GM12875 (cell line): ENCODE measurements around the gene UBL5.

Experiments used
- H3K4me3 ChIP-seq: one replicate; pipeline ENCODE4 v1.5.1; 2011; ENCODE audit warnings: low read depth, low read length, control low read depth
- TF ChIP-seq, protein P1 (sequence below): IDR thresholded peaks from 2 replicates; pipeline ENCODE4 v1.5.1; 2011; ENCODE audit warnings: low read depth, mild to moderate bottlenecking, control low read depth, inconsistent platforms, low read length, moderate library complexity, borderline replicate concordance; ENCODE audit not compliant: insufficient read depth

Gene UBL5

DNA sequence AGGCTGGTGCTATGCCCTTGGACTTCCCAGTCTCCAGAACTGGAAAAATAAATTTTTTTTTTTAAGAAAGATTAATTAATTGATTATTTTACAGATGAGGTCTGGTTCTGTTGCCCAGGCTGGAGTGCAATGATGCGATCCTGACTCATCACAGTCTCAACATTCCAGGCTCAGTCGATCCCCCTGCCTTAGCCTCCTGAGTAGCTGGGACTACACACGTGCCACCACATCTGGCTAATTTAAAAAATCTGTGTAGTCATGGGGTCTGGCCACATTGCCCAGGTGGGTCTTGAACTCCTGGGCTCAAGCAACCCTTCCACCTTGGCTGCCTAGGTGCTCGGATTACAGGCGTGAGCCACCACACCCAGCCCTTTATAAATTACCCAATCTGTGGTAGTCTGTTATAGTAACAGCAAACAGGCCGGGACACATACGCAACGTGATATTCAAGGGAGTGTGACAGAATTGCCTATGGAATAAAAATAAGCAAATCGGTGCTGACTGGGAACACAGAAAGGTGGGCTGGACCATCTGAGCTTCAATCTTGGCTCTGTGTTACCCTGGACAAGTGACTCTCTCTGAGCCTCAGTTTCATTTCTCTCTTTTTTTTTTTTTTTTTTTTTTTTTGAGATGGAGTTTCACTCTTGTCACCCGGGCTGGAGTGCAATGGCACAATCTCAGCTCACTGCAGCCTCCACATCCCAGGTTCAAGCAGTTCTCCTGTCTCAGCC, 50.2 kb downstream of the UBL5 start:
- TF ChIP-seq, protein P1, sequence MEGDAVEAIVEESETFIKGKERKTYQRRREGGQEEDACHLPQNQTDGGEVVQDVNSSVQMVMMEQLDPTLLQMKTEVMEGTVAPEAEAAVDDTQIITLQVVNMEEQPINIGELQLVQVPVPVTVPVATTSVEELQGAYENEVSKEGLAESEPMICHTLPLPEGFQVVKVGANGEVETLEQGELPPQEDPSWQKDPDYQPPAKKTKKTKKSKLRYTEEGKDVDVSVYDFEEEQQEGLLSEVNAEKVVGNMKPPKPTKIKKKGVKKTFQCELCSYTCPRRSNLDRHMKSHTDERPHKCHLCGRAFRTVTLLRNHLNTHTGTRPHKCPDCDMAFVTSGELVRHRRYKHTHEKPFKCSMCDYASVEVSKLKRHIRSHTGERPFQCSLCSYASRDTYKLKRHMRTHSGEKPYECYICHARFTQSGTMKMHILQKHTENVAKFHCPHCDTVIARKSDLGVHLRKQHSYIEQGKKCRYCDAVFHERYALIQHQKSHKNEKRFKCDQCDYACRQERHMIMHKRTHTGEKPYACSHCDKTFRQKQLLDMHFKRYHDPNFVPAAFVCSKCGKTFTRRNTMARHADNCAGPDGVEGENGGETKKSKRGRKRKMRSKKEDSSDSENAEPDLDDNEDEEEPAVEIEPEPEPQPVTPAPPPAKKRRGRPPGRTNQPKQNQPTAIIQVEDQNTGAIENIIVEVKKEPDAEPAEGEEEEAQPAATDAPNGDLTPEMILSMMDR = no peak
- no peak overlapping the region for H3K4me3 ChIP-seq

DNA sequence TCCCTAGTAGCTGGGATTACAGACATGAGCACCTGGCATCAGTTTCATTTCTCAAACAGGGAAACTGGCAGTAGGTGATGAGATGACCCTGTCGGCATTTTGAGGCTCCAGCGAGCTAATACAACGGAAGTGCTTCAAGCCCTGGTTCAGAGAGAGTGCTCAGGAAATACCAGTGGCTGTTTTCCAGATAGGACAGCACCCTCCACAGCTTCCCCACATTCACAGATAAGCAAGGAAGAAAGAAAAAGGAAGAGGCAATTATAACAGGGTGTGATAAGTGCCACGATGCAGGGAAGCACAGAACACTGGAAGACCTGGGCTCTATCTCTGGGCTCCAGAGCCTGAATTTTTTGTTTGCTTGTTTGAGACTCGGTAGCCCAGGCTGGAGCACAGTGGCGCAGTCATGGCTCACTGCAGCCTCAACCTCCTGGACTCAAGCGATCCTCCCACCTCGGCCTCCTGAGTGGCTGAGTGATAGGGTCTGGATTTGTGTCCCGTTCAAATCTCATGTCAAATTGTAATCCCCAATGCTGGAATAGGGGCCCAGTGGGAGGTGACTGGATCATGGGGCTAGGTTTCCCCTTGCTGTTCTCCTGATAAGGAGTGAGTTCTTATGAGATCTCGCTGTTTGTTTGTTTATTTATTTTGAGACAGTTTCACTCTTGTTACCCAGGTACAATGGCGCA, 50.9 kb downstream of the UBL5 start:
- H3K4me3 ChIP-seq = no peak overlapping the region
- TF ChIP-seq, protein P1 = no peak
